Fibroblast of lung (primary cell): ENCODE measurements around the gene ZNF546. TPM values are rescaled to one million over a fixed set of nuclear protein-coding genes. Genes with fewer than 3 reads are reported as not detected.

Experiments used
- DNase-seq, 2 donors: peaks; one replicate each; pipeline versions ENCODE4 v3.0.0 to v3.0.0-alpha.2; 2010; ENCODE audit warnings: low read depth in 2 of 2
- H2AFZ ChIP-seq: 2 replicates; pipeline ENCODE4 v1.5.1; 2012; ENCODE audit warnings: low read length, control low read depth, inconsistent platforms
- H3K27ac ChIP-seq: 2 replicates; pipeline ENCODE4 v1.5.1; 2011; ENCODE audit warnings: low read length, control low read depth; ENCODE audit not compliant: insufficient read depth
- H3K27me3 ChIP-seq: 2 replicates; pipeline ENCODE4 v1.5.1; 2011; ENCODE audit warnings: mild to moderate bottlenecking, low read length; ENCODE audit not compliant: control insufficient read depth, insufficient read depth
- H3K36me3 ChIP-seq: 2 replicates; pipeline ENCODE4 v1.5.1; 2011; ENCODE audit warnings: low read length; ENCODE audit not compliant: control insufficient read depth, insufficient read depth
- H3K4me1 ChIP-seq: 2 replicates; pipeline ENCODE4 v1.5.1; 2011; ENCODE audit warnings: low read length; ENCODE audit not compliant: control insufficient read depth, insufficient read depth; ENCODE audit errors: extremely low read depth
- H3K4me2 ChIP-seq: 2 replicates; pipeline ENCODE4 v1.5.1; 2011; ENCODE audit warnings: low read length, control low read depth; ENCODE audit not compliant: insufficient read depth; ENCODE audit errors: extremely low read depth
- H3K4me3 ChIP-seq, 4 experiments: fragments of 200-600 bp in 1 of 4; sonication (generic) in 1 of 4; replicated peaks in 1 of 4; 2 replicates each; pipeline ENCODE4 v1.5.1; 2011 to 2016; ENCODE audit warnings: low read length in 4 of 4, low read depth in 3 of 4, mild to moderate bottlenecking in 3 of 4, control low read depth in 2 of 4, inconsistent platforms in 1 of 4, mixed read lengths in 1 of 4; ENCODE audit not compliant: insufficient read depth in 1 of 4; ENCODE audit errors: control extremely low read depth in 1 of 4
- H3K79me2 ChIP-seq: 2 replicates; pipeline ENCODE4 v1.5.1; 2012; ENCODE audit warnings: mild to moderate bottlenecking, low read length, inconsistent platforms; ENCODE audit not compliant: control insufficient read depth, insufficient read depth
- H3K9ac ChIP-seq: 2 replicates; pipeline ENCODE4 v1.5.1; 2011; ENCODE audit warnings: mild to moderate bottlenecking, low read length, control low read depth; ENCODE audit not compliant: insufficient read depth
- H3K9me3 ChIP-seq: 2 replicates; pipeline ENCODE4 v1.5.1; 2012; ENCODE audit warnings: low read depth, low read length; ENCODE audit not compliant: control insufficient read depth, insufficient read depth
- H4K20me1 ChIP-seq: 2 replicates; pipeline ENCODE4 v1.5.1; 2011; ENCODE audit warnings: low read length; ENCODE audit not compliant: control insufficient read depth, insufficient read depth; ENCODE audit errors: extremely low read depth
- EZH2 ChIP-seq: IDR thresholded peaks from 2 replicates; pipeline ENCODE4 v1.5.1; 2012; ENCODE audit warnings: low read length, control low read depth, mild to moderate bottlenecking; ENCODE audit errors: missing control alignments
- polyA plus RNA-seq, 2 donors: library from polyadenylated mRNA; depleted of rRNA in 1 of 2; stranded (reverse) in 1 of 2; unstranded in 1 of 2; fragments of >200 nt; gene quantifications; 2 replicates each; pipeline ENCODE4 v1.2.1, GENCODE V29; 2011 to 2012; ENCODE audit warnings: missing spikeins in 1 of 2
- total RNA-seq: library from RNA; depleted of rRNA; stranded (reverse); fragments of >200 nt; gene quantifications from 2 replicates; pipeline ENCODE4 v1.2.1, GENCODE V29; 2014
- TF ChIP-seq, protein P1 (sequence below), 2 donors: IDR thresholded peaks in 1 of 2; conservative IDR thresholded peaks in 1 of 2; 1 replicate in 1 of 2; 2 replicates in 1 of 2; pipeline ENCODE4 v1.5.1; 2011 to 2012; ENCODE audit warnings: low read length in 2 of 2, control low read depth in 1 of 2, inconsistent platforms in 1 of 2, low read depth in 1 of 2, mild to moderate bottlenecking in 1 of 2

ZNF546 gene
- total and polyA plus RNA-seq, 2 donors (not counting 1 experiment from before 2014, with no cell fraction given): 1.6 to 15.7 TPM

DNA sequence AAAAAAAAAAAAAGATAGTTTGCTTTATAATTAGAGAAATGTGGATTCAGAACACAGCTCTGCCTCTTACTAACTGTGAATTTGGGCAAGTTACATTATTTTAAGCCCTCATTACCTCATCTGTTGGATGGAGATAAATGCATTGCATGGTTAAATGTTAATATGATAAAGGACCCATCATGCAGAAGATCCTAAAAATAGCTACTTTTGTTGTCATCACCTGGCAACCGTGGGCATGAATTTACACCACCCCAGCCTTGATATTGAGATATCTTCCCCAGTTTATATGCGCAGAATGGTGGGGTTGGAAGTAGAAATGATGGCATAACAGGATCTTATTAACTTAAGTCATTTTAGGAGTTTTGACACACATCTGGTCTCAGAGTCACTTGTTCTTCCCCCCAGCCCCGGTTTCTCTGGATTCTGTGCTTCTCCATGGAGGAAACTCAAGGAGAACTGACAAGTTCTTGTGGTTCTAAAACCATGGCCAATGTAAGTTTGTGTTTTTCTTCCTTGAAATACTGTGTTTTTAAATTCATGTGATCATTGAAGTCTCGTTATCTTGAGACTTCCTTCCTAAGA, 8.9 kb downstream of the ZNF546 start:
- no peaks in the 10 kb centered on the region for H3K9me3 ChIP-seq
- TF ChIP-seq, protein P1, sequence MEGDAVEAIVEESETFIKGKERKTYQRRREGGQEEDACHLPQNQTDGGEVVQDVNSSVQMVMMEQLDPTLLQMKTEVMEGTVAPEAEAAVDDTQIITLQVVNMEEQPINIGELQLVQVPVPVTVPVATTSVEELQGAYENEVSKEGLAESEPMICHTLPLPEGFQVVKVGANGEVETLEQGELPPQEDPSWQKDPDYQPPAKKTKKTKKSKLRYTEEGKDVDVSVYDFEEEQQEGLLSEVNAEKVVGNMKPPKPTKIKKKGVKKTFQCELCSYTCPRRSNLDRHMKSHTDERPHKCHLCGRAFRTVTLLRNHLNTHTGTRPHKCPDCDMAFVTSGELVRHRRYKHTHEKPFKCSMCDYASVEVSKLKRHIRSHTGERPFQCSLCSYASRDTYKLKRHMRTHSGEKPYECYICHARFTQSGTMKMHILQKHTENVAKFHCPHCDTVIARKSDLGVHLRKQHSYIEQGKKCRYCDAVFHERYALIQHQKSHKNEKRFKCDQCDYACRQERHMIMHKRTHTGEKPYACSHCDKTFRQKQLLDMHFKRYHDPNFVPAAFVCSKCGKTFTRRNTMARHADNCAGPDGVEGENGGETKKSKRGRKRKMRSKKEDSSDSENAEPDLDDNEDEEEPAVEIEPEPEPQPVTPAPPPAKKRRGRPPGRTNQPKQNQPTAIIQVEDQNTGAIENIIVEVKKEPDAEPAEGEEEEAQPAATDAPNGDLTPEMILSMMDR (conservative IDR thresholded peaks at IDR 0.05 in 1 of 2, IDR thresholded peaks at IDR 0.05 in 1 of 2; ENCODE audit: low read depth in 1 of 2, low read length in 2 of 2): no peak
- TF ChIP-seq EZH2: no peak
- DNase-seq: peak in 1 of 2 donors; percentile 9
- no peaks in the 10 kb centered on the region for H4K20me1 ChIP-seq
- H3K4me3 ChIP-seq: no peak overlapping the region
- no peak overlapping the region for H3K9ac ChIP-seq
- H2AFZ ChIP-seq: no peak overlapping the region
- H3K27ac ChIP-seq: peak overlapping the region; percentile 70
- H3K4me1 ChIP-seq: no peaks in the 10 kb centered on the region
- peaks cover 3% of the 10 kb centered on the region for H3K36me3 ChIP-seq
- no peaks in the 10 kb centered on the region for H3K27me3 ChIP-seq
- H3K4me2 ChIP-seq: no peak overlapping the region
- no peaks in the 10 kb centered on the region for H3K79me2 ChIP-seq

DNA sequence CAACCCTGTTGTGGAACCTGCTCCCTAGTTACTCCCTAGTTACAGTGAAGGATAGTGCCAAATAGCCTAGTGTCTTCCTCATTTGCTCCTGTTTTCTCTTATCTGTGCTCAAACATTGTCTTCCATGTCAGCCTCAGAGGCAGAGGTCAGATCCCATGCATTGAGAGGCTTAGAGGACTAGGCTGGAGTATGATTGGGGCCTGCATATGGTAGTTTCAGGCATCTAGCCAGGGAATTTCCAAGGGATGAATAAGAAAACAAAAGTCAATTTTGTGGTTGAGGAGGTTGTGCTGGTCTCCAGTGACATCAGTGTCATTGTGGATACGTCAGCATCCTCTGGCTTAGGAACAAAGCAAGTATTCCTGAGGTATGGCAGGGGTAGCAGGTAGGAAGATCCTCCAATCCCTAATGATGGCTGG, 9.4 kb downstream of the ZNF546 start:
- H3K27me3 ChIP-seq: no peaks in the 10 kb centered on the region
- H3K9me3 ChIP-seq: no peaks in the 10 kb centered on the region
- H3K4me1 ChIP-seq: no peaks in the 10 kb centered on the region
- H3K79me2 ChIP-seq: no peaks in the 10 kb centered on the region
- H3K36me3 ChIP-seq: peaks cover 3% of the 10 kb centered on the region
- H2AFZ ChIP-seq: no peak overlapping the region
- no peaks in the 10 kb centered on the region for H4K20me1 ChIP-seq
- H3K4me2 ChIP-seq: no peak overlapping the region
- H3K4me3 ChIP-seq: no peak overlapping the region
- H3K9ac ChIP-seq: no peak overlapping the region
- TF ChIP-seq, protein P1 (conservative IDR thresholded peaks at IDR 0.05 in 1 of 2, IDR thresholded peaks at IDR 0.05 in 1 of 2; ENCODE audit: low read depth in 1 of 2, low read length in 2 of 2): no peak
- no peak for TF ChIP-seq EZH2
- peak overlapping the region; percentile 70 for H3K27ac ChIP-seq
- DNase-seq: peak; percentile 72 to 87

DNA sequence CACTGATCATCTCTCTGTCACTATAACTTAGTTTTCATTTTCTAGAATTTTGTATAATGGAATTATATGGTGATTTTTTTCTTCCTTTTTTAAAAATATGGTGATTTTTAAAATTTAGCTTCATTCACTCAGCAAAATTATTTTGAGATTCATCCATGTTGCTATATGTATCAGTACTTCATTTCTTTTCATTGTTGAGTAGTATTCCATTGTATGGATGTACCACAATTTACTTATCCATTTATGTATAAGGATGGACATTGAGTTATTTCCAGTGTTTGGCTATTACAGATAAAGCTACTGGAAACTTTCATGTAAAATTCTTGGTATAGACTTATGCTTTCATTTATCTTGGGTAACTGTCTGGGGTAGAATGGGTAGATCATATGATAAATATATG, 12.8 kb downstream of the ZNF546 start:
- H3K36me3 ChIP-seq: peaks cover 3% of the 10 kb centered on the region
- no peaks in the 10 kb centered on the region for H3K9me3 ChIP-seq
- no peaks in the 10 kb centered on the region for H3K79me2 ChIP-seq
- H3K4me3 ChIP-seq: no peak overlapping the region
- no peaks in the 10 kb centered on the region for H3K4me1 ChIP-seq
- H3K27ac ChIP-seq: no peak overlapping the region
- no peak overlapping the region for H3K9ac ChIP-seq
- no peak overlapping the region for H3K4me2 ChIP-seq
- no peak overlapping the region for H2AFZ ChIP-seq
- no peaks in the 10 kb centered on the region for H4K20me1 ChIP-seq
- DNase-seq: no peak
- no peaks in the 10 kb centered on the region for H3K27me3 ChIP-seq
- TF ChIP-seq, protein P1 (conservative IDR thresholded peaks at IDR 0.05 in 1 of 2, IDR thresholded peaks at IDR 0.05 in 1 of 2; ENCODE audit: low read depth in 1 of 2, low read length in 2 of 2): no peak
- TF ChIP-seq EZH2: no peak
